ENCODE data around the gene UBQLNL. TPM values are rescaled to one million over a fixed set of nuclear protein-coding genes. Genes with fewer than 3 reads are reported as not detected.

Gene UBQLNL
- total RNA-seq, 3 donors from 2014 or later, result 0.32 to 0.49 (median 0.34) TPM

GRCh38 chr11:5476186-5476819 lies 40.2 kb downstream of the UBQLNL start:
- H3K9me3 ChIP-seq, result no peaks in the 10 kb centered on the region
- intact Hi-C loops (cut with DNase I, micrococcal nuclease), result loop anchor here (5.0 to 10.0 kb wide), 2 partner anchors 328 to 331 kb away; partner anchors contain the start of gene OR52N2 (in 2 of the 2)
- peak in 1 of 3 donors; percentile 47 for DNase-seq
- no peaks in the 10 kb centered on the region for H3K4me1 ChIP-seq (ENCODE audit: low read depth)
- peak; percentile 66 for ATAC-seq
- H3K36me3 ChIP-seq (ENCODE audit: low read depth), result no peaks in the 10 kb centered on the region
- TF ChIP-seq, protein P1, sequence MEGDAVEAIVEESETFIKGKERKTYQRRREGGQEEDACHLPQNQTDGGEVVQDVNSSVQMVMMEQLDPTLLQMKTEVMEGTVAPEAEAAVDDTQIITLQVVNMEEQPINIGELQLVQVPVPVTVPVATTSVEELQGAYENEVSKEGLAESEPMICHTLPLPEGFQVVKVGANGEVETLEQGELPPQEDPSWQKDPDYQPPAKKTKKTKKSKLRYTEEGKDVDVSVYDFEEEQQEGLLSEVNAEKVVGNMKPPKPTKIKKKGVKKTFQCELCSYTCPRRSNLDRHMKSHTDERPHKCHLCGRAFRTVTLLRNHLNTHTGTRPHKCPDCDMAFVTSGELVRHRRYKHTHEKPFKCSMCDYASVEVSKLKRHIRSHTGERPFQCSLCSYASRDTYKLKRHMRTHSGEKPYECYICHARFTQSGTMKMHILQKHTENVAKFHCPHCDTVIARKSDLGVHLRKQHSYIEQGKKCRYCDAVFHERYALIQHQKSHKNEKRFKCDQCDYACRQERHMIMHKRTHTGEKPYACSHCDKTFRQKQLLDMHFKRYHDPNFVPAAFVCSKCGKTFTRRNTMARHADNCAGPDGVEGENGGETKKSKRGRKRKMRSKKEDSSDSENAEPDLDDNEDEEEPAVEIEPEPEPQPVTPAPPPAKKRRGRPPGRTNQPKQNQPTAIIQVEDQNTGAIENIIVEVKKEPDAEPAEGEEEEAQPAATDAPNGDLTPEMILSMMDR (IDR thresholded peaks at IDR 0.05), result peak; percentile 76
- no peak overlapping the region for H3K4me3 ChIP-seq

DNA sequence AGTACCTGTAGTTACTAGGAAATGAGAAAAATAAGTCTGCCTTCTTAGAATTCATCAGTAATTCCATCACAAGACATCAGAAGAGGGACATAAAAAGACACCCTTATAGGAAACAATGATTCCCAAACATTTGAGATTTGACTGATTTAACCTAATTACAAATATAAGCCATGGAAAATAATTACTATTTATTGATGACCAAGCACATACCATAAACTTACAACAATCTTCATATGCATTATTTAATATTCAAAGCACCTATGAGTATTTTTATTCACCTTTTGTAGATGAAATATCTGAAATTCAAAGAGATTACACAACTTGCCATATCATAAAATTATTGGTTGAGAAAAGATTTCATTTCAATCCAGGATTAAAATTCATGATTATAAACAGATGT lies 42.6 kb downstream of the UBQLNL start:
- Histone ChIP-seq H3K4me1 (ENCODE audit: low read depth) (no peaks in the 10 kb centered on the region), H3K36me3 (ENCODE audit: low read depth) (no peaks in the 10 kb centered on the region), H3K9me3 (no peaks in the 10 kb centered on the region), H3K4me3 (no peak overlapping the region)
- intact Hi-C loops (cut with DNase I, micrococcal nuclease), result loop anchor here in 1 of 2 donors (10.0 kb wide), 1 partner anchor 331 kb away; the partner anchor contains the start of gene OR52N2
- no peak for ATAC-seq
- TF ChIP-seq, protein P1 (IDR thresholded peaks at IDR 0.05), result no peak
- no peak for DNase-seq

DNA sequence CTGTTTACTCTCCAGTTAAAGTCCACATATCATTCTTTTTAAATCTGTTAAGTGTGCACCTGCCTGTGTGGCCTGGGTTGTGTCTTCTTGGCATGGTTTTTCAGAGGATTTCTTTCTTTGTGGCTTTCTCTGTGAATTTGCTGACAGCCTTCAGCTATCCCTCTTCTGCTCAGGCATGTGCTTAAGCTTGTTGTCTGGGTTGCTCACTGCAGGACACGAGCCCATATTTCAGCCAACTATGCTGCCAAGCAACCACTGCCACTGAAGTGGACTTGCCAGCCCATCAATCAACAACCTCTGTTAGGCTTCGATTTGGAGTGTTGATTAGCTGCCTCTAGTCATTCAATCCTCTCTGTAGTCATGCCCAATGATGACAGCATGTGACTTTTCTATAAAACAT lies 49.0 kb downstream of the UBQLNL start:
- intact Hi-C loops (cut with DNase I, micrococcal nuclease), result no loop called here
- no peaks in the 10 kb centered on the region for H3K36me3 ChIP-seq (ENCODE audit: low read depth)
- TF ChIP-seq, protein P1 (IDR thresholded peaks at IDR 0.05), result no peak
- DNase-seq (no peak), ATAC-seq (no peak)
- no peak overlapping the region for H3K4me3 ChIP-seq
- no peaks in the 10 kb centered on the region for H3K9me3 ChIP-seq
- no peaks in the 10 kb centered on the region for H3K4me1 ChIP-seq (ENCODE audit: low read depth)

Other genes starting within 250 kb of the UBQLNL start
- not detected for gene HBE1, start 246.8 kb downstream of the UBQLNL start, total RNA-seq
- gene OR51B4, start 214.8 kb downstream of the UBQLNL start, total RNA-seq, result not detected
- not detected for gene OR51B2, start 192.4 kb downstream of the UBQLNL start, total RNA-seq
- gene OR51B5, start 173.2 kb downstream of the UBQLNL start, total RNA-seq, result not detected
- not detected for gene OR51B6, start 165.2 kb downstream of the UBQLNL start, total RNA-seq
- not detected for gene OR51M1, start 132.9 kb downstream of the UBQLNL start, total RNA-seq
- not detected for gene OR51Q1, start 94.6 kb downstream of the UBQLNL start, total RNA-seq
- gene OR51I1, start 75.2 kb downstream of the UBQLNL start, total RNA-seq, result not detected
- not detected for gene OR51I2, start 67.4 kb downstream of the UBQLNL start, total RNA-seq
- gene OR52D1, start 28.0 kb downstream of the UBQLNL start, total RNA-seq, result not detected
- under 1 TPM in 2 of 3 donors, not detected in 1; 0.22 to 0.23 TPM for gene UBQLN3, start 6.7 kb downstream of the UBQLNL start, total RNA-seq
- under 1 TPM; 0.28 to 0.46 (median 0.39) TPM for gene OR52H1, start 31.8 kb upstream of the UBQLNL start, total RNA-seq
- not detected for gene OR52B6, start 64.2 kb upstream of the UBQLNL start, total RNA-seq
- 1 to 10 TPM in 1 of 3 donors, under 1 TPM in 2; 0.43 to 4.6 (median 0.92) TPM for gene TRIM6, start 79.9 kb upstream of the UBQLNL start, total RNA-seq
- gene TRIM34, start 108.3 kb upstream of the UBQLNL start, total RNA-seq, result 10 to 100 TPM in 1 of 3 donors, 1 to 10 TPM in 2; 7.3 to 11.9 (median 8.5) TPM
- 10 to 100 TPM; 19.6 to 24.6 (median 21.5) TPM for gene TRIM5, start 168.4 kb upstream of the UBQLNL start, total RNA-seq
- gene TRIM22, start 173.1 kb upstream of the UBQLNL start, total RNA-seq, result 10 to 100 TPM in 2 of 3 donors, 1 to 10 TPM in 1; 9.7 to 47.1 (median 31.5) TPM
- gene OR56B1, start 219.7 kb upstream of the UBQLNL start, total RNA-seq, result not detected
- not detected for gene OR52N4, start 237.5 kb upstream of the UBQLNL start, total RNA-seq

Measured in mucosa of descending colon (tissue), 3 donors.